Activated CD4-positive, alpha-beta T cell treated with anti-CD3 and anti-CD28 coated beads for 4 hours (primary cell): ENCODE results near the gene G6PD.
A peak's percentile ranks its signal among the peaks of the same experiment; 100 is the strongest.
"Not testable (repeated sequence)": the region's sequence is repeated elsewhere in the genome, so short reads cannot be mapped to it uniquely, and the experiment has no call there.

Experiments
- DNase-seq, 2 donors: peaks; one replicate each; pipeline ENCODE4 v3.0.0-alpha.2; 2020

G6PD gene

DNA sequence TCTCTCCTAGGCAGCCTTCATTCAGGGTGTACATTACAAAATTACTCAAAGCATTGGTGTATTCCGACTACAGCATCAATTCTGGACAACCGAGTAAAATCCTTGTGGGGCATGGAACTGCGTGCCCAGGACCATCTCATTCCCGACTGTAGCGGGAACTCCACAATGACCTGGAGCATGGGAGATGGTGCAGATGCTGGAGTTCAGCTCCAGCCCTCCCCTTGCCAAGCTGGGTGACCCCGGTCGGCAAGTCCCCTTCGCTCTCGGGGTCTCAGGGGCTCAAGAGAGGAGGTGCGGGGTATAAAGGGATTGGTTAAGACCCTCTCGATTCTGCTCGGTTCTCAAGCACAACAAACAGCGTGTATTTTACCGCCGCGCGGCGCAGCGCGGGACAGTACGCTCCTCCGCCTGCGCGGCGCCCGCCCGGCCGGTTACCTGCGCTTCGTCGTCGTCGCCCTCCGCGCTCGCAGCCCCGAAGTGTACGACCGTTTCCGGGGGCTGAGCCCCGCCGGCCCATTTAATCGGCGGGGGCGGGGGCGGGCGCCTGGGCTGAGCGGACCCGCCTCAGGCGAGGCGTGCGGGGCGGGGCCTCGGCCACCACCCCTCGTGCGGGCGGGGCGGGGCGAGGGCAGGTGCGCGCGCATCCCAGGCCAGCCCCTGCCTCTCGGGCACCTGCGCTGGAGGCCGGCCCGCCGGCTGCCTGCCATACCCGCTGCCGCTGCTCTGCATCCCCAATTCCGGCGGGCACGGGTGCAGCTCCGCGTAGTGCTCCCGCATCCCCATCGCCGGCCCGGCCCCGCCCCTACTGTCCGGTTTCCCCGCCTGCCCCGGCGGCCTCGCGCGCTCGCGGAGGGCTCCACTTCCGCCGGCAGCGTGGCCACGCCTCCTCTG is at the start of gene G6PD:
TSS of gene G6PD (minus strand) at position 493 of the 891 bp plus-strand sequence. CDS start 691 bp downstream, outside the sequence.
- DNase-seq = peak; percentile 76 to 78

DNA sequence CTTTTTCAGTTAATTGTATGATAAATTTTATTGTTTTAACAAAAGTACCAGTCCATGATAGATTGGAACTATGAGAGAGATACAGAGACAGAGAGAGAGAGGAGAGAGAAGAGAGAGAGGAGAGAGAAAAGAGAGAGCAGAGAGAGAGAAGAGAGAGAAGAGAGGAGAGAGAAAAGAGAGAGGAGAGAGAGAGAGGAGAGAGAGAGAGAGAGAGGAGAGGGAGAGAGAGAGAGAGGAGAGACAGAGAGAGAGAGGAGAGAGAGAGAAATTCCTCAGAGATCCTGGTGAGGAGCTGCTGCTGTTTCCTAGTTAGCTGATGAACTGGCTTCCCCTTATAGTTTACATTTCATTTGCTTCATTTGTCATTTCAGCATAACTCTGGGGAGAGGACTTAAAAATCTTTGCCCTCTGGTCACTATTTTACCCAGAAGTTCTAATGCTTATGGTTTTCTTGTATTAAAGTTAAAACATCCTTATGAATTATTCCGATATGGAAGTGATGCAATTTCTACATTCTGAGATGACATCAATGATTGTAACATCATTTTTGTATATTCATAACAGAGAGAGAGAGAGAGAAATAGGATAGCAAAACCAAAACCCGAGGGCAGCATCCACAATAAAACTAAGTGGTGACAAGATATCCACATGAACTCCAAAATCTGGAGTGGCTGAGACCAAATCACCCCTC is 49.1 kb upstream of the G6PD start:
- no peak for DNase-seq

DNA sequence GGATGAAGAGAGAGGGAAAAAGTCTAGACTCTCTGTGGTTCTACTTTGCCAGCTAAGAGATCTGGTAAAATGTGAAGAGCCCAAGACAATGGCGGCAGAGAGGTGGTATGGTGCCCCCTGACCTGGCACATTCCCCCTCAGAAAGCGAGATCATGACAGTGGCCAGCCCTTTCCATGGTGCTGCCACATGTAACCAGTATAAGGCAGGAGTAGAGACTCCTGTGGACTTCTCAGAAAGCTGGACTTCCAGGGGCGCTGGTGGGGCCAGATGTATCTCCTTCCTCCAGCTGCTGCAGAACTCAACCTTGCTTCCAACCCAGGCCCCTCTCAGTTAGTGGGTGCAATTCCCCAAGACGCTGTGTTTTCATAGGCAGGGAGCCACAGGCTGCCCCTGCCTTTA is 47.8 kb upstream of the G6PD start:
- no peak for DNase-seq

DNA sequence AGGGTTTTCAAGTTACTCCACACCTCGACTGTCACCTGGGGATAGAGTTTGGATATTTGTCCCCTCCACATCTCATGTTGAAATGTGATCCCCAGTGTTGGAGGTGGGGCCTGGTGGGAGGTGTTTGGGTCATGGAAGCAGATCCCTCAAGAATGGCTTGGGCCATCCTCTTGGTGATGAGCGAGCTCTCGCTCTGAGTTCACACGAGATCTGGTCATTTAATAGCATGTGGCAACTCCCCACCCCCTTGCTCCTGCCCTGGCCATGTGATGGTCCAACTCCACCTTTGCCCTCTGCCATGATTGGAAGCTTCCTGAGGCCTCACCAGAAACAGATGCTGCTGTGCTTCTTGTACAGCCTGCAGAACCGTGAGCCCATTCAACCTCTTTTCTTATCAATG is 46.6 kb upstream of the G6PD start:
- DNase-seq = no peak

DNA sequence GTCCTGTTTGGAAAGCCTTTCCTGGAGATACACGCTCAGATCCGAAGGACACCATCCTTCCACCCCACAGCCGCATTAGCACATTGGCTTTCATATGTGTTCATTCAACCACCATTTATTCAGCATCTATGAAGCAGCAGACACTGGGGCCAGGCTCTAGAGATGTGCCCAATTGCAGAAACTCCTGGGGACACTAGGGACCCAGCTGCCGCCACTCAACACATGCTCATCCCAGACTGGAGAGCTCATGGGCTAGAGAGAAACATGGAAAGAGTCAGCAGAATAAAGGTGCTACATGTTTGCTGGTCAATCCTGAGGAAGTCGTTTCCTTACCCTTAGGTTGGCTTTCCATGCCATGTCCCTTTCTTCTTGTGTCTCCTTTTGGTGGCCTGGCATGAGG is 45.9 kb upstream of the G6PD start:
- no peak for DNase-seq

DNA sequence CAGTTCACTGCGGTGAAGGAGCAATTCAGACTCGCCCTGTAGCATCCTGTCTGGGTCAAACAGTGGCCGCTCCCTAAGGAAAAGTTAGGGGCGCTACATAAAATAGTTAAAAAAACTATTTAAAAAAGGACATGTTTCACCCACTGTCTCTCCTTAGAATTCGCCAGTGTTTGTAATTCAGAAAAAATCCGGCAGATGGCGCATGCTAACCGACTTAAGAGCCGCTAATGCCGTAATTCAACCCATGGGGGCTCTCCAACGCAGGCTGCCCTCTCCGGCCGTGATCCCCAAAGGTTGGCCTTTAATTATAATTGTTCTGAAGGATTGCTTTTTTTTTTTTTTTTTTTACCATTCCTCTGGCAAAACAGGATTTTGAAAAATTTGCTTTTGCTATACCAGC is 43.8 kb upstream of the G6PD start:
- DNase-seq = not testable (repeated sequence)

DNA sequence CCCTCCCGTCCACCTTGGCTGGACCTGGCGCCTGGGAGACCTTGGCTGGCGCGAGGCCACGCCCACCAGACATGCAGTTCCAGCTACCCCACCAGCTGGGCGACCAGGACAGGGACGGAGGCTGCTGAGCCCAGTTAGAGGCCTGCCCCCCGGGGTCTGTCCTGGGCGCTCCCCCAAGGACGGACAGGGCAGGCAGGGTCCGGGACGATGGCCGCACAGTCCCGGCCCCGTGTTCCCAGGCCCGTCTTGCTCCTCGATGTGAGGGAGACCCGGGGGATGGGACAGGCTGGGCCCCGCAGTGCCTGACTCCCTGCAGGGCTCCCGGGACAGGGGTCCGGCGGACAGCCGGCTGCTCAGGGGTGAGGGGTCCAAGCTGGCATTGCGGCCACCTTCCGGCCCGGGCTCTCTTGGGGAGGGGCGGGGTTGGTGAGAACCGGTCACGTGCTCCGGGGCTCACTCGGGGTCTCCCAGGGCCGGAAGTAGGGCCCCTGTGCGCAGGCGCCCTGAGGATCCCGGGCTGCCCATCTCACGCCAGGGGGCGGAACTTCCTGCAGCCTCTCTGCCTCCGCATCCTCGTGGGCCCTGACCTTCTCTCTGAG is 38.0 kb upstream of the G6PD start, which contains the start of gene CTAG1A:
TSS of gene CTAG1A (plus strand) at position 549 of the 599 bp plus-strand sequence. CDS start 74 bp downstream, outside the sequence.
- not testable (repeated sequence) for DNase-seq

DNA sequence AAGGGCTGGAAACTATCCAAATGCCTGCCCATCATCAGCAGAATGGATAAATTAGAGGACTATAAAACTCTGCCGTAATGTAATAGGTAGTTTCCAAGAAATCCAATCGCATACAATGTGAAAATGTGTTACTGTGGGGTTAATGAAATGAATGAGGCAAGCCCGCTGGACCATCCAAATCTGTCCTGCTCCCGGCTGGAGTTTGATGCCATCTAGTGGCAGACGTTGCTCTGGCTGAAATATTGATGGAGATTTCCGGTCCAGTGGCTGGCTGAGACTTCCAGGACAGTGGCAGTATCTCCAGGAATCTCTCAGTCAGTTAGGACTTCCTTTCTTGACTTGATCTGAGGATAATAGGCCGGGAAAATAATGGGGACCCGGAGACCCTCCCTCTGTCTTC is 36.3 kb upstream of the G6PD start:
- not testable (repeated sequence) for DNase-seq

DNA sequence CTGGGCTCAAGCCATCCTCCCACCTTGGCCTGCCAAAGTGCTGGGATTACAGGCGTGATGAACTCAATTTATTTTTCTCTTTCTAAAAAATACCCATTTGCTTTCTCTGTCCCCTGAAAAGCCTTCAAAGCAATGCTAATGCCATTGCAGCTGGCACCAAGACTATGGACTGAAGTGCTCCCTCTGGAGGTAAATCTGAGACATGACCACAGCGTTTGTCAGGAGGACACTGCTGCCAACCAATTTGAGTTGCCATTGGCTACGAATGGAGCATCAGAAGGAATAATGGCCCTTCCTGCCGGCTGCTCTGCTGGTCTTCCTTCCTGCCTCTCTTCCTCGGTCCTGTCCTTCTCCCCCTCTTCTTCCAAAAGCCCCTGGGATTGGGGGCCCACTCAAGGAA is 28.4 kb upstream of the G6PD start:
- not testable (repeated sequence) for DNase-seq

DNA sequence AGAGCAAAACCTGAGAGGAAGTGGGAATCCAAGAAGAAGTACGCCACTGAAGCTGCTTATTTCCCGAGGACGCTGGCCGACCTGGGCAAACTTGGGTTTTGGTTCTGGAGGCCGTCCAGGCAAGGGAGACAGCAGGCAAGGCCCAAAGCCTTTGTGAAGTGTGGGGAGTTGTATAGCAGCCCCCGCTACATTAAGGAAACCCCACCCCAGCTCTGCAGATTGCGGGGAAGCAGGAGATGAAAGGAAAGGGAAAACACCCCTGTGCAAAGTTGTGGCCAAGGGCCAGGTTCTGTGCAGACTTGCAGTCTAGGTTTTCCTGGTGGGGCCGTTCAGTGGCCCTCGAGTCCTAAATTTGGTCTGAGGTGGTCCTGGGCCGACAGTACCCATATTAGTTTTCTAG is 26.4 kb upstream of the G6PD start:
- not testable (repeated sequence) for DNase-seq

DNA sequence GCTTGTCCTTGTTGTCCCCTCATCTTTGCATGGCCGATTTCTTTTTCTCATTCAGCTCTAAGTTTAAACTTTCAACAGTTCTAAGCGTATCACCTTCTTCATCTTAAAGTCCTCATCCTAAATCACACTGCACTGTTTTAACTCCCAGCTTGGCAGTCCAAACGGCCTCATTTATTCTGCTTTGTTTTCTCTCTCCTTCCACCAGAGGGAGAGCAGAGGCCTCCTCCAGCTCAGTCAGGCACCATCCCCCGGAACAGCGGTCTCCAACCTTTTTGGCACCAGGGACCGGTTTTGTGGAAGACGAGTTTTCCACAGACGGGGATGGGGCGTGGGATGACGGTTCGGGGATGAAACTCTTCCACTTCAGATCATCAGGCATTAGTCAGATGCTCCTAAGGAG is 23.7 kb upstream of the G6PD start:
- not testable (repeated sequence) for DNase-seq

DNA sequence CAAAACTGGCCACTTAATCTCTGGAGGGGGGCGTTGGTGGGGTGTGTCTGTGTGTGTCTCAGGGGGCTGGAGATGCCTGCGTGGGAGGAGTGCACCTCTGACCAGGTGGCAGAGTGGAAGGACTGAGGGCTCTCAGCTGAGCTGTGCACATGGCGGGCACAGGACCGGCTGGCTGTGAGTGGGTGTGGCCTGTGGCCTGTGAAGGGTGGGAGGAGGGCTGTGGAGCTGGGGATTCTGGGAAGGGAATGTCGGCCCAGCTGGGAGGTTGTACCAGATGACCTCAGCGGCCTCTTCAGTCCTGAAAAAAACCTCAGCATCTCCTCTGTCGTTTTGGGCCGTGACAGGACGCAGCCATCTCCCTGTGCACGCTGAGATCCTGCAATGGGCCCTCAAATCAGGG is 15.6 kb upstream of the G6PD start:
- DNase-seq = not testable (repeated sequence)

DNA sequence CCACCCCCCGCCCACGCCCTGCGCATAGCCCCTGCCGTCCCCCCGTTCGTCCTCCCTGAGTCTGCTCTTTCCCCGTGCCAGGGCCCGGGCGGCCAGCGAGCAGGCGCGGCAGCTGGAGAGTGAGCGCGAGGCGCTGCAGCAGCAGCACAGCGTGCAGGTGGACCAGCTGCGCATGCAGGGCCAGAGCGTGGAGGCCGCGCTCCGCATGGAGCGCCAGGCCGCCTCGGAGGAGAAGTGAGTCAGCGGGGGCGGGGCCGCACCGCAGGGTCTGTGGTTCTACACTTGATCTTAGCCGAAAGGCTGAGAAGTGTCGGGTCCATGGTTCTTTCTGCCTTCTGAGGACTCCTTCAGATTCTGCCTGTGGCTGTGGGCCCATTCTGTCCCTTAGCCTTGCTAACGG is 13.7 kb upstream of the G6PD start:
- DNase-seq = not testable (repeated sequence)

DNA sequence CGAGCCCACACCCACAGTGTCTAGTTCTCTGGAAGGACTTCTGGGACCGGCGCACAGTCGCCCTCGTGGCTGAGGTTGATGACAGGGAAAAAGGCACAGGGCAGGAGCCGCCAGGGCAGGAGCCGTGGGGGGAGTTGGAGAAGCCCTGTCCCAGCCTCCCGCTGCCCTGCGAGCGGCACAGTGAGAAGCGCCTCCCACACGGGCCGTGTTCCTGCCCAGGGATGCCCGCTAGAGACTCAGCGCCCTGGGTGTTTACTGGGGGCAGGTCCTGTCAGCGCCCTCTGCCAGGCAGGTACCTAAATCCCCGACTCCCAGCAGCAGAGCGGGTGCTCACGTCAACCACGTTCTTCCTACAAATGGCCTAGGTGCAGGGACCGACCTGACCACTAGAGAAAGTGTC is 12.2 kb upstream of the G6PD start:
- DNase-seq = not testable (repeated sequence)

DNA sequence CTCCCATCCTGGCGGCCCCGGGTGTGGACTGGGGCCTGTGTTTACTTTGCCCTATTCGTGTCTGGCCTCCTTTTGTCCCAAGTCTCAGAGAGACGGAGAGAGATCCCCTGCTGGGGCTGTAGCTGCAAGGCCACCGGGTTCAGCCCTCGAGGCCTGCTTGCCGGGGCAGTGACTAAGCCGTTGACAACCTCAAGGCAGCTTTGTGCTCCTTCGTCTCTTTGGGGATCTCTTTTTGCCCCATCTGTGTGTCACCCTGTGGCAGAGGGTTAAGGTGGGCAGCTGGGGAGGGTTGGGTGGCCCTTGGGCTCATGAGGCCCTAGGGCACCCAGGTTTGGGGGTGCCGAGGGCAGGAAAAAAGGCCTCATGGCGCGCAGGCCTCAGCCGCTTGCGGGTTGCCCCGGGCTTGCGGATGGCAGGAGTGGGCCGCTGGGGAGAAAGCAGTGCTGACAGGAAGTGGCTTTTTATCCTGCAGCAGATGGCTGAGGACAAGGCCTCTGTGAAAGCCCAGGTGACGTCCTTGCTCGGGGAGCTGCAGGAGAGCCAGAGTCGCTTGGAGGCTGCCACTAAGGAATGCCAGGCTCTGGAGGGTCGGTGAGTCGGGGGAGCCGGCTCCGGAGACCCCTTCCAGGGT is 11.5 kb upstream of the G6PD start:
- not testable (repeated sequence) for DNase-seq

DNA sequence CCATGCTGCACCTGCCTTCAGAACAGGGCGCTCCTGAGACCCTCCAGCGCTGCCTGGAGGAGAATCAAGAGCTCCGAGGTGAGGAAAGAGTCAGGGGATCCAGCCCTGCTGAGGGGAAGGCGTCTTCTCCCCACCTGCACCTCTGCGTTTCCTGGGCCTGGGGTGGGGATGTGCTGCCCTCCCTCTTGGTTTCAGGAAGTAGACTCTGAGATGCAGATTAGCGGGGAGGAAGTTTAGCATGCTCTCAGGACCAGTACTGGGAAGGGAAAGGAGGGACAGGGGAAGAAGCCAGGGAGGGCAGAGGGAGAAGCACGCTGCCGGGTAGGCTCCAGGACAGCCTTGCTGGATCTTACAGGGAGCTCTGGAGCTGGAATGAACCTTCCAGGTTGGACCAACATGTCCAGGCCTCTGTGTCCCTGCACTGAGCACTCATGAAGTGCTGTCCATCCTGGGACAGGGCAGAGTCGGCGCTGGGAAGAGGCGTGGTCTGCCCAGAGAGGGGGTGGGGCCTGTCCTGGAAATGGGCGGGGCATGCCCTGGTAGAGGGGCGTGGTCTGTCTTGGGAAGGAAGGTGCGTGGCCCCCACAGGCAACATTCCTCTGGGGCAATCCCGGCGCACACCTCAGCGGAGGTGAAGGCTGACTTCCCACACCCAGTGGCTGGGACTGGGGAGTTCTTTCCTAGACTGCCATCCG is 5.6 kb upstream of the G6PD start:
- not testable (repeated sequence) for DNase-seq

DNA sequence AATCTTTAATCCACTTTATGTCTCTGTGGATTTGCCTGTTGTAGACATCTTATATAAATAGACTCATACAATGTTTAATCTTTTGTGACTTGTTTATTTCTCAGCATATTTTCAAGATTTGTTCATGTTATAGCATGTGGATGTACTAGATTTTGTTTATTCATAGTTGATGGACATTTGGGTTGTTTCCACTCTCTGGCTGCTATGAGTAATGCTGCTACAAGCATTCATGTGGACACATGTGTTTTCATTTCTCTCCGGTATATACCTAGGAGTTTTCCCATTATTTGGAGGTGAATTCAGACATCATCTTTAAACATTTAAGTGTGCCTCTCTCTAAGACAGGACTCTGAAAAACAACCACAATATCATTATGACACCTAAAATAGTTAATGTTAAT is 3.1 kb upstream of the G6PD start:
- DNase-seq = no peak

DNA sequence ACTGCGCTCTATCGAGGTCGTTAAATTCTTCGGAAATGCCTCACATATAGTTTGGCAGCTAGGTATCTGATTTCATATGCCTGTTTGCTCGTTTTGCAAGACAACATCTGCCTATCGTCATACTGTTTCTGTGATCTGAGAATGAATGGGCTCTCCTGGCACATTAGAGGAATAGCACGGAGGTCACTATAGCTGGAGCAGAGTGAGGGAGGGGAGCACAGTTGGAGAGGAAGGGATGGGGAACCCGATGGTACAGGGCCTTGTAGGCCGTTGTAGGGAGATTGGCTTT is 1.3 kb upstream of the G6PD start:
- no peak for DNase-seq

DNA sequence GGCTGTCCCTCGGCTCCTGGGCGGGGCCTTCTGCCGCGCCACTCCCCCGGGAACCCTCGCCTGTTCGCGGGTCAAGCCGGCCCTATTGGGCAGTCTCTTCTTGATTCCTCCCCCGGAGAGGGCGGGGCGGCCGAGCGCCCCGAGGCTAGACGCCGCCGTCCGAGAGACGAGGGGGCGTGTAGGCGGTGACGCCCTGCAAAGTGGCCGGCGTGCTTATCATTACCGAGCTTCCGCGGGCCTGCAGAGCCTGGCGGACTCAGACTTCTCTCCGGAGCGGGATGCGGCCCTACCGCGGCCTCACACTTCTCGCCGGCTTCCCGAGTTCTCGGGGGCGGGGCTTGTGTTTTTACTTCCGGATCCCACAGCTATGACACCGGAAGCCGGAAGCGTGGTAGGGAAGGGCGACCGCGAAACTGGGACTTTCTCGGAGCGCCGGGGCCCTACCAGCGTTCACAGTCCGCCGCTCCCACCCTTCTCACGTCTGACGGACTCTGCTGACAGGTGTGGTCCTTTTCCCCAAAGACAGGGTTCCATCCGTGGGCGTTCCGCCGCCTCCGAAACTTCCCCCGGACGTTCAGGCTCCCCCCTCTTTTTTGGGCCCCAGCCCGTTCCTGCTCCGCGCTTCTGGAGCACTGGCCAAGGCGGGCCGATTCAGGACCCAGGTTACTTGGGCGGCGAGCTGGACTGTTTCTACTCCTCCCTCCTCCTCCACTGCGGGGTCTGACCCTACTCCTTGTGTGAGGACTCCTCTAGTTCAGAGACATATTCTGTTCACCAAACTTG is 790 bp upstream of the G6PD start, which contains the start of gene IKBKG:
TSS of gene IKBKG (plus strand) at position 376 of the 783 bp plus-strand sequence. CDS start 4,383 bp downstream, outside the sequence.
- peak; percentile 82 to 87 for DNase-seq

DNA sequence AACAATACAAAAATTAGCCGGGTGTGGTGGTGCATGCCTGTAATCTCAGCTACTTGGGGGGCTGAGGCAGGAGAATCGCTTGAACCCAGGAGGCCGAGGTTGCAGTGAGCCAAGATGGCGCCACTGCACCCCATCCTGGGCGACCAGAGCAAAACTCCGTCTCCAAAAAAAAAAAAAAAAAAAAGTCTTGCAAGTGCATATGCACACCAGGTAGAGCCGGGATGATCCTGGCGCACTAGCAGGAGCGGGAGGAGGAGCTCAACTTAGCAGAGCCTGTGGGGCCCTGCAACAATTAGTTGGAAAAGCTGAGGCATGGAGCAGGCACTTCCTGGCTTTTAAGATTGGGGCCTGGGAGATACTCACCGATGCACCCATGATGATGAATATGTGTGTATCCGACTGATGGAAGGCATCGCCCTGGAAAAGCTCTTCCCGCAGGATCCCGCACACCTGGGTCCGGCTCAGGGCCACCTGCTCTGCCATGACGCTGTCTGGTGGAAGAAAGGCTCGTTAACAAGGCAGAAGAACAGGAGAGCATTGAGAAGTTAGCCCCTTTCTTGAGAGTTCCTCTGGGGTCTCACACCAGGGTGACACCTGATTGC is 872 bp downstream of the G6PD start:
- no peak for DNase-seq

DNA sequence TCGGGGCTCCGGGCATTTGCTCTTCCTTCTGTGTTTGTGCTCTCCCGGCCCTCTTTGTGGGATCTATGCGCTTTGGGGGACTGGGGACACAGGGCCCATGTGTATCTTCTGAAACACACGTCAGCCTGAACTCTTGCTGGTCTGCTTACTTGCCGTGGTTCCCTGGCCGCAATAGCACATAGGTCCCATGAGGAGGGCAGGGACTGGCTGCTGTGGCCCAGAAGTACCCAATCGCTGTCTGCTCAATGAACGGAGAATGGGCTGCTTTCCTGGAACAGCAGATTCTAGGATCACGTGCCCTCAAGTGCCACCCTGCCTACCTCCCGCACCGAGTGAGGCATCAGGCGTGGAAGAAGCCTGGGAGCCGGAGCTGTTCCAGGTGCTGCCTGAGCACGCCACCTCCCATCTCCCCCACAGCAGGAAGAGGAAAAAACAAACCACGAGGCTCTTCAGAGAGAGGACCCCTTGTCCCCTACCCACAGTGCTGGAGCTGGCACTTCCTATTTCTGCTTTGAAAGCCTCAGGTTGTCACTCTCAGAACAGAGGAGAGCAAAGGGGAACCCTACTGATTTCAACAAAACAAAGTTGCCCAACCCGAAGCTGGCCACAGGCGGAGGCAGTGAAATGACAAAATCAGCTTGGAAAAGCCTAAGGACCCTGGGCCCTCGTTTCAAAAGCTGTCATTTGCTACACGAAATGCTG is 3.8 kb downstream of the G6PD start:
- no peak for DNase-seq
